K562 (cell line): ENCODE results near the gene DIP2B. TPM values are rescaled to one million over a fixed set of nuclear protein-coding genes. Genes with fewer than 3 reads are reported as not detected.

Experiments used
- ATAC-seq: fragments of 200-7000 bp; cut with Tn5 transposase; 3 replicates; pipeline ENCODE4 v1.9.1; 2020; ENCODE audit warnings: moderate library complexity
- BruUV-seq: library from RNA; stranded (reverse); fragments of 400-500 nt; replicated peaks from 2 replicates; lab custom pipeline; 2021; lab: Mats Ljungman, UMichigan
- CTCF ChIA-PET: fragments of 300-600 bp; formaldehyde crosslinking; extraction: SDS; loops from one replicate; lab custom pipeline; 2021; ENCODE audit warnings: low intra/inter-chr PET ratio; lab: Yijun Ruan, JAX
- POLR2A ChIA-PET: fragments of 300-600, 350-650 bp; sonication (Branson Sonifier 250); formaldehyde crosslinking; extraction: SDS; loops from one replicate; lab custom pipeline; 2021; ENCODE audit warnings: antibody characterized with exemption, inconsistent platforms; lab: Yijun Ruan, JAX
- DNase-seq, 4 experiments: peaks; one replicate each; pipeline versions ENCODE4 v3.0.0 to v3.0.0-alpha.2; 2011 to 2018; ENCODE audit warnings: low spot score in 3 of 4, mixed read lengths in 3 of 4; ENCODE audit errors: extremely low read depth in 1 of 4
- FAIRE-seq: peaks from 2 replicates; lab custom pipeline; 2011; peaks lifted over from hg19 to GRCh38; lab: Jason Lieb, UNC
- H2AFZ ChIP-seq: 2 replicates; pipeline ENCODE4 v1.6.0; 2011; ENCODE audit warnings: low read depth, low read length, control low read depth, inconsistent platforms
- H3K27ac ChIP-seq: fragments of 200-600 bp; 3 replicates; pipeline ENCODE4 v1.8.0; 2011; ENCODE audit warnings: low read depth, mild to moderate bottlenecking, control low read depth, inconsistent platforms, low read length, moderate library complexity, mixed read lengths; ENCODE audit errors: extremely low read depth
- H3K27me3 ChIP-seq, 2 experiments: fragments of 300-600 bp in 1 of 2; 2 replicates in 1 of 2; 3 replicates in 1 of 2; pipeline versions ENCODE4 v1.6.0 to v1.8.0; 2011; ENCODE audit warnings: inconsistent platforms in 2 of 2, low read length in 2 of 2, mild to moderate bottlenecking in 1 of 2, mixed read lengths in 1 of 2, moderate library complexity in 1 of 2; ENCODE audit not compliant: control insufficient read depth in 2 of 2, insufficient read depth in 2 of 2
- H3K36me3 ChIP-seq: fragments of 300-600 bp; 3 replicates; pipeline ENCODE4 v1.8.0; 2011; ENCODE audit warnings: mild to moderate bottlenecking, low read length, inconsistent platforms; ENCODE audit not compliant: control insufficient read depth, insufficient read depth
- H3K4me1 ChIP-seq, 2 experiments: fragments of 200-600 bp in 1 of 2; replicated peaks in 1 of 2; 2 replicates in 1 of 2; 3 replicates in 1 of 2; pipeline versions ENCODE4 v1.5.1 to v1.8.0; 2011; ENCODE audit warnings: inconsistent platforms in 2 of 2, low read length in 2 of 2, mild to moderate bottlenecking in 1 of 2, mixed read lengths in 1 of 2, moderate library complexity in 1 of 2; ENCODE audit not compliant: control insufficient read depth in 2 of 2, insufficient read depth in 2 of 2
- H3K4me2 ChIP-seq: 2 replicates; pipeline ENCODE4 v1.6.1; 2011; ENCODE audit warnings: low read length, control low read depth, inconsistent platforms, mixed read lengths; ENCODE audit not compliant: insufficient read depth
- H3K4me3 ChIP-seq: fragments of 200-600 bp; sonication (generic), shearing (Covaris generic); 2 replicates; pipeline ENCODE4 v1.5.1; 2016; ENCODE audit warnings: control low read depth, inconsistent platforms
- H3K79me2 ChIP-seq: fragments of 200-600 bp; 3 replicates; pipeline ENCODE4 v1.8.0; 2011; ENCODE audit warnings: low read length, inconsistent platforms; ENCODE audit not compliant: control insufficient read depth, insufficient read depth
- H3K9ac ChIP-seq, 2 experiments: 2 replicates each; pipeline versions ENCODE4 v1.6.0 to v1.6.1; 2011; ENCODE audit warnings: low read depth in 2 of 2, low read length in 2 of 2, control low read depth in 1 of 2, inconsistent platforms in 1 of 2, mild to moderate bottlenecking in 1 of 2, mixed read lengths in 1 of 2; ENCODE audit not compliant: insufficient read depth in 1 of 2
- H3K9me1 ChIP-seq: one replicate; pipeline ENCODE4 v1.6.0; 2011; ENCODE audit warnings: inconsistent platforms, mild to moderate bottlenecking, low read length, moderate library complexity; ENCODE audit not compliant: control insufficient read depth, insufficient read depth
- H3K9me3 ChIP-seq: replicated peaks from 2 replicates; pipeline ENCODE4 v1.5.1; 2011; ENCODE audit warnings: low read depth, low read length, inconsistent platforms; ENCODE audit not compliant: control insufficient read depth, insufficient read depth
- H4K20me1 ChIP-seq: replicated peaks from 2 replicates; pipeline ENCODE4 v1.6.1; 2011; ENCODE audit warnings: low read length, inconsistent platforms, mixed read lengths; ENCODE audit not compliant: control insufficient read depth, insufficient read depth
- BRF1 ChIP-seq: IDR thresholded peaks from 3 replicates; pipeline ENCODE4 v1.6.1; 2011; ENCODE audit warnings: borderline replicate concordance, mild to moderate bottlenecking; ENCODE audit not compliant: insufficient read length; ENCODE audit errors: extremely low read depth
- NBN ChIP-seq: fragments of 450-650 bp; IDR thresholded peaks from 2 replicates; pipeline ENCODE4 v1.6.1; 2016; ENCODE audit warnings: low read depth, mild to moderate bottlenecking
- RCOR1 ChIP-seq, 2 experiments: IDR thresholded peaks; 2 replicates each; pipeline ENCODE4 v1.6.1; 2012; ENCODE audit warnings: low read depth in 2 of 2, low read length in 2 of 2, borderline replicate concordance in 1 of 2, improper control_type of control experiment in 1 of 2
- STAT5B ChIP-seq: fragments of 250-450 bp; sonication (Bioruptor Pico); IDR thresholded peaks from 2 replicates; pipeline ENCODE4 v1.8.0; 2021; ENCODE audit warnings: mild to moderate bottlenecking, inconsistent platforms
- ZC3H11A ChIP-seq: IDR thresholded peaks from 2 replicates; pipeline ENCODE4 v1.6.1; 2012; ENCODE audit warnings: low read depth, low read length, improper control_type of control experiment
- ZC3H4 ChIP-seq: sonication (generic); formaldehyde crosslinking; IDR thresholded peaks from 2 replicates; pipeline ENCODE4 v1.9.0; 2021; ENCODE audit warnings: missing genetic modification reagents, borderline replicate concordance
- ZNF197 ChIP-seq: fragments of 200-800 bp; sonication (Bioruptor generic); IDR thresholded peaks from 2 replicates; pipeline ENCODE4 v1.6.1; 2016; ENCODE audit warnings: low read depth, missing genetic modification characterization, missing compliant biosample characterization
- ZNF408 ChIP-seq: fragments of 250-450 bp; sonication (Bioruptor Pico); IDR thresholded peaks from 2 replicates; pipeline ENCODE4 v1.4.0; 2020; ENCODE audit warnings: low read depth, mild to moderate bottlenecking, moderate library complexity
- ZNF79 ChIP-seq: fragments of 250-450 bp; sonication (Bioruptor Pico); IDR thresholded peaks from 2 replicates; pipeline ENCODE4 v1.4.0; 2020; ENCODE audit warnings: low read depth, mild to moderate bottlenecking, moderate library complexity
- WGBS: fragments of 100-300 bp; shearing (Covaris generic); methylation state at CpG from one replicate; pipeline ENCODE4 v1.1.6; 2016; ENCODE audit warnings: low coverage, mixed read lengths; ENCODE audit not compliant: insufficient coverage; ENCODE audit errors: missing lambda C conversion rate; 5-methylcytosine and 5-hydroxymethylcytosine counted together
- in situ Hi-C: fragments of 300-500 bp; cut with MboI; formaldehyde crosslinking; loops from 4 replicates; pipeline ENCODE4 v1.15.0; 2018; ENCODE audit warnings: inconsistent platforms, mixed read lengths
- intact Hi-C: fragments of 100-400 bp; cut with micrococcal nuclease; formaldehyde crosslinking; loops from 2 replicates; pipeline ENCODE4 v1.14.2; 2022
- polyA plus RNA-seq, 8 experiments: library from polyadenylated mRNA; depleted of rRNA in 4 of 8; stranded (reverse) in 5 of 8; unstranded in 3 of 8; fragments of >200 nt; fragmentation: Nextera tagmentation in 2 of 8; fragmentation: Illumina TruSeq in 1 of 8; extraction: Ambion mirVana in 2 of 8; extraction: Trizol in 1 of 8; gene quantifications; 2 replicates each; pipeline versions ENCODE4 v1.2.1 to v1.2.3, GENCODE V29; 2011 to 2014; ENCODE audit warnings: inconsistent platforms in 1 of 8, missing spikeins in 1 of 8
- total RNA-seq, 7 experiments: library from RNA; depleted of rRNA in 6 of 7; stranded (reverse); fragments of >200 nt in 6 of 7; fragmentation: Illumina TruSeq in 2 of 7; extraction: Trizol in 2 of 7; gene quantifications; 2 replicates each; pipeline versions ENCODE4 v1.2.1 to v1.2.3, GENCODE V29; 2011 to 2021; ENCODE audit warnings: low replicate concordance in 1 of 7
- TF ChIP-seq, protein P1 (sequence below): sonication (generic); formaldehyde crosslinking; IDR thresholded peaks from 2 replicates; pipeline ENCODE4 v1.8.0; 2023; ENCODE audit warnings: mild to moderate bottlenecking, missing genetic modification reagents

Gene DIP2B
- total and polyA plus RNA-seq, 9 of the 15 experiments (the other 6 are each of a cell fraction or from before 2014, with no cell fraction given), result 4.6 to 26.1 (median 18.8) TPM

DNA sequence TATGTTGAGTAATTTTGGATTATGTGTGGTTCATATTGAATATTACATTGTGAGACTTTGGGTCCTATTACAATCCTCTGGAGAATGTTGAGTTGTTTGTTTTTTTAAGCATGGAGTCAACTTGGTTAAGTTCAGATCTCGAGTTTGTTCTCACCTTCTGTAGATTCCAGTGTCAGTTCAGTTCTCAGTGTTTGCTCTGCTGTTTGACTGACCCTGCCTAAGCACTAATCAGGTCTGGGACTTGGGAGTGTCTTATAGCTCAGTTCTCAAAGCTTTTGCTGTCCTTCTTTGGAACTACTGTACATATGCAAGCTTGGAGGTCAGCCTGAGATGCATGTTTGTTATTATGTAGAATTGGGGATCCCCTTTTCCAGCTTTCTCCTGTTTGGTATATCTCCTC, 63.1 kb downstream of the DIP2B start (continued):
- TF ChIP-seq ZNF79 (CRISPR knock-in tag) (no peak), RCOR1 (IDR thresholded peaks at IDR 0.05; ENCODE audit: borderline replicate concordance in 1 of 2, low read depth in 2 of 2, low read length in 2 of 2) (no peak), ZC3H4 (no peak)

DNA sequence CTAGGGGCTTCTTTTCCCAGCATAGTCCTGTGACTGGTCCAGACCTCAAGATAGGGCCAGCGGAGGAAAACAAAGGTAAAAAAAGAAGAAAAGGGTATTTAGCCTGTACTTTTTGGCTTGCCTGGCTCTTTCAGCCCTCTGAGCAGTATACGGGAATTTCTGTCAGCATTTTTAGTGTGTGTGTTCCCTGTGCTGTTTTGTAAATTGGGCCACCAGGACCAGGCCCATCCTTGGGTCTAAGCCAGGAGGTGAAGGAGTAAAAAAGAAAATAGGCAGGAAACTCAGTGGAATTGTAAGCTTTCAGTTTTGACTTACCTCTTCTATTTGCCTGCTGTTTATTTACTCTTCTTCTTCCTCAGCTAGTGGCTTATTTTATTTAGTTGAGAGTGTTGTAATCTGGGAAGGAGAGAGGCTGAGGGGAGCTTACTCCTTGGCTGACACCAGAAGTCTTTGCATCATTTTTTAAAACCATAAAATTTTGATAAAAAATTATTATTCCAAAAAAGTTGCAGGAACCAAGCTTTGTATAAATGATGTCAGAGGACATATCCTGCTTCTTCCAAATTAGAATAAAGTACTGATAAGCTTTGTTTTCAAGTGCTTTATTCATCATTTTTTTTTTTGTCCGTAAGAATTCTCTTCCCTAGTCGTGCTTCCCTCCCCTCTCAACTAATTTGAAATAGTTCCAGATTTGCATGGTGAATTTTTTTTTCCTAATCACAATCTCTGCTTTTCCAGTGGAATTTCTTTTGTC, 63.7 kb downstream of the DIP2B start:
- H3K9ac ChIP-seq, result no peak overlapping the region
- H2AFZ ChIP-seq, result no peak overlapping the region
- TF ChIP-seq ZNF408 (no peak), BRF1 (no peak), ZNF197 (no peak), NBN (no peak), ZC3H11A (no peak), STAT5B (no peak)
- TF ChIP-seq, protein P1, sequence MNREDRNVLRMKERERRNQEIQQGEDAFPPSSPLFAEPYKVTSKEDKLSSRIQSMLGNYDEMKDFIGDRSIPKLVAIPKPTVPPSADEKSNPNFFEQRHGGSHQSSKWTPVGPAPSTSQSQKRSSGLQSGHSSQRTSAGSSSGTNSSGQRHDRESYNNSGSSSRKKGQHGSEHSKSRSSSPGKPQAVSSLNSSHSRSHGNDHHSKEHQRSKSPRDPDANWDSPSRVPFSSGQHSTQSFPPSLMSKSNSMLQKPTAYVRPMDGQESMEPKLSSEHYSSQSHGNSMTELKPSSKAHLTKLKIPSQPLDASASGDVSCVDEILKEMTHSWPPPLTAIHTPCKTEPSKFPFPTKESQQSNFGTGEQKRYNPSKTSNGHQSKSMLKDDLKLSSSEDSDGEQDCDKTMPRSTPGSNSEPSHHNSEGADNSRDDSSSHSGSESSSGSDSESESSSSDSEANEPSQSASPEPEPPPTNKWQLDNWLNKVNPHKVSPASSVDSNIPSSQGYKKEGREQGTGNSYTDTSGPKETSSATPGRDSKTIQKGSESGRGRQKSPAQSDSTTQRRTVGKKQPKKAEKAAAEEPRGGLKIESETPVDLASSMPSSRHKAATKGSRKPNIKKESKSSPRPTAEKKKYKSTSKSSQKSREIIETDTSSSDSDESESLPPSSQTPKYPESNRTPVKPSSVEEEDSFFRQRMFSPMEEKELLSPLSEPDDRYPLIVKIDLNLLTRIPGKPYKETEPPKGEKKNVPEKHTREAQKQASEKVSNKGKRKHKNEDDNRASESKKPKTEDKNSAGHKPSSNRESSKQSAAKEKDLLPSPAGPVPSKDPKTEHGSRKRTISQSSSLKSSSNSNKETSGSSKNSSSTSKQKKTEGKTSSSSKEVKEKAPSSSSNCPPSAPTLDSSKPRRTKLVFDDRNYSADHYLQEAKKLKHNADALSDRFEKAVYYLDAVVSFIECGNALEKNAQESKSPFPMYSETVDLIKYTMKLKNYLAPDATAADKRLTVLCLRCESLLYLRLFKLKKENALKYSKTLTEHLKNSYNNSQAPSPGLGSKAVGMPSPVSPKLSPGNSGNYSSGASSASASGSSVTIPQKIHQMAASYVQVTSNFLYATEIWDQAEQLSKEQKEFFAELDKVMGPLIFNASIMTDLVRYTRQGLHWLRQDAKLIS, result no peak
- H3K36me3 ChIP-seq, result no peaks in the 10 kb centered on the region
- 84% methylated on average over 4 of the region's 4 CpGs for WGBS
- no TSS peak for BruUV-seq
- H3K79me2 ChIP-seq, result peaks cover 81% of the 10 kb centered on the region
- ChIA-PET CTCF (no interaction called here), POLR2A (interaction anchor here (0.6 to 1.6 kb wide), 4 partner anchors 12 to 457 kb away, joined by 3 to 5 read pairs (median 3); no protein-coding TSS in a partner anchor)
- peaks cover 5 to 10% of the 10 kb centered on the region in 2 experiments for H3K4me1 ChIP-seq
- H3K9me1 ChIP-seq, result no peaks in the 10 kb centered on the region
- 0 out of 2 replicates have a peak, but pooled peaks cover 3% of the 10 kb centered on the region for H4K20me1 ChIP-seq
- no peak overlapping the region for H3K27ac ChIP-seq
- no peak overlapping the region for H3K4me3 ChIP-seq
- no peaks in the 10 kb centered on the region for H3K27me3 ChIP-seq
- DNase-seq, result no peak
- H3K9me3 ChIP-seq, result no peaks in the 10 kb centered on the region
- H3K4me2 ChIP-seq, result no peak overlapping the region
- in situ Hi-C loops, result no loop called here
- intact Hi-C loops, result no loop called here
- FAIRE-seq, result no peak
- no peak for ATAC-seq
